ENCODE measurements around the gene KLF17.

Gene KLF17

GRCh38 chr1:44157903-44158302, 39.3 kb downstream of the KLF17 start:
- no peak for DNase-seq

GRCh38 chr1:44158871-44159270, 40.2 kb downstream of the KLF17 start:
- no peak for DNase-seq

- no peak for DNase-seq
These were observed 42.9 kb downstream of the KLF17 start for GRCh38 chr1:44161546-44161945.

- no peak for DNase-seq
These were observed 50.0 kb downstream of the KLF17 start for GRCh38 chr1:44168520-44169098.

- DNase-seq: no peak
These were observed 51.7 kb downstream of the KLF17 start for GRCh38 chr1:44170281-44170823.

- DNase-seq: no peak
These were observed 56.0 kb downstream of the KLF17 start for GRCh38 chr1:44174630-44175029.

Data from NCI-H1105 (cell line).